ENCODE results near the gene RNU6-7. TPM values are rescaled to one million over a fixed set of nuclear protein-coding genes. Genes with fewer than 3 reads are reported as not detected.

Gene RNU6-7
- total RNA-seq, 1 experiment from 2014 or later, result not detected

DNA sequence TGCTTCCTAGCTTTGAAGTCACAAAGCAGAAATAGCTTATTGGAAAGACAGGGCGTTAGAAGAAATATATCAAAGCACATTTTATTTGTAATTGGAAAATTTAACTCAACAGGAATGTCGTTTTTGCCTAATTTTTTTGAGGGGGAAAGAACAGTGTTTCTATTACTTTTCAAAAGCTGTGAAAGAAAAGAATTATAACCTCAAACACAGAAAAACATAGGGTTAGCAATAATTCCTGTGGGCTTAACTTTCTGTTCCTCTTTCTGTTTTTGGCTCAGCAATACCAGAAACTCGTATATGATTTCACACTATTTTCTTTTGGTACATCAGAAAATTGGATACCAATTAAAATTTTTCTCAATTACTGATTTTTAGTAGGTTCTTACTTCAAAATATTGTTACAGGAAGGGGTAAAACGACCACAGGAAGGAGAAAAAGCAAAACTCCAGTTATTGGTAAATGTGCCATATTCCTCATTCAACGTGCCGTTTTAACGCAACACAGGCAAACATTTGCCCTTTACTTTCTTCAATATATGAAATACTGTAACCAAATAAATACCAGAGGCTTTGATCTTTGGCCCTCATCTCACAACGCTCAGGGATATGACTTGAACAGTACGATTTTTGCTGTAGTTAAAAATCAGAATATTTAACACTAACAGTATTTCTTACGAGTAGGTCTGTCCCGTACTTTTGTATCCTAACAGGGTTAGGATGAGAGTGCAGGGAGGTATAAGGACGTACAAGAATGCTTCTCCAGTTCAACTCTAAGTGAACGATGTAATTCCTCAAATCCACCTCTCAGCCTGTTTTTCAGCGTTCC, 1.3 kb upstream of the RNU6-7 start:
- H3K4me3 ChIP-seq (ENCODE audit: low read length), result peak overlapping the region; percentile 87
- CTCF ChIA-PET, result no interaction called here
- TF ChIP-seq EZH2phosphoT487 (IDR thresholded peaks at IDR 0.05; ENCODE audit: borderline replicate concordance, low read length), result no peak
- TF ChIP-seq, protein P1, sequence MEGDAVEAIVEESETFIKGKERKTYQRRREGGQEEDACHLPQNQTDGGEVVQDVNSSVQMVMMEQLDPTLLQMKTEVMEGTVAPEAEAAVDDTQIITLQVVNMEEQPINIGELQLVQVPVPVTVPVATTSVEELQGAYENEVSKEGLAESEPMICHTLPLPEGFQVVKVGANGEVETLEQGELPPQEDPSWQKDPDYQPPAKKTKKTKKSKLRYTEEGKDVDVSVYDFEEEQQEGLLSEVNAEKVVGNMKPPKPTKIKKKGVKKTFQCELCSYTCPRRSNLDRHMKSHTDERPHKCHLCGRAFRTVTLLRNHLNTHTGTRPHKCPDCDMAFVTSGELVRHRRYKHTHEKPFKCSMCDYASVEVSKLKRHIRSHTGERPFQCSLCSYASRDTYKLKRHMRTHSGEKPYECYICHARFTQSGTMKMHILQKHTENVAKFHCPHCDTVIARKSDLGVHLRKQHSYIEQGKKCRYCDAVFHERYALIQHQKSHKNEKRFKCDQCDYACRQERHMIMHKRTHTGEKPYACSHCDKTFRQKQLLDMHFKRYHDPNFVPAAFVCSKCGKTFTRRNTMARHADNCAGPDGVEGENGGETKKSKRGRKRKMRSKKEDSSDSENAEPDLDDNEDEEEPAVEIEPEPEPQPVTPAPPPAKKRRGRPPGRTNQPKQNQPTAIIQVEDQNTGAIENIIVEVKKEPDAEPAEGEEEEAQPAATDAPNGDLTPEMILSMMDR (conservative IDR thresholded peaks at IDR 0.05; ENCODE audit: low read depth, low read length), result no peak
- no peak for TF ChIP-seq EZH2 (IDR thresholded peaks at IDR 0.05; ENCODE audit: low read length, unreplicated experiment)
- H3K27me3 ChIP-seq (ENCODE audit: low read length), result no peaks in the 10 kb centered on the region
- no peaks in the 10 kb centered on the region for H3K9me2 ChIP-seq (replicated peaks; ENCODE audit: low read length)
- H3K4me2 ChIP-seq (ENCODE audit: low read length), result peak overlapping the region; percentile 84
- DNase-seq (no peak), ATAC-seq (no peak)
- BruUV-seq (replicated peaks), result no TSS peak
- H3K79me2 ChIP-seq (ENCODE audit: low read length), result no peaks in the 10 kb centered on the region
- intact Hi-C loops (cut with micrococcal nuclease), result no loop called here
- H2AFZ ChIP-seq (ENCODE audit: low read length), result peak overlapping the region; percentile 98
- no peak overlapping the region for H3K27ac ChIP-seq (ENCODE audit: low read length)
- H3K4me1 ChIP-seq (ENCODE audit: insufficient read depth, low read length), result peaks cover 21% of the 10 kb centered on the region; the same call in 1 of the 2 replicates
- no peak overlapping the region for H3K9ac ChIP-seq (ENCODE audit: low read length)
- POLR2A ChIA-PET (ENCODE audit: unreplicated experiment), result interaction anchor here (0.6 kb wide), 1 partner anchor 96 kb away, joined by 5 read pairs; no protein-coding TSS in a partner anchor
- H3F3A ChIP-seq (ENCODE audit: low read length, unreplicated experiment), result no peaks in the 10 kb centered on the region
- H4K20me1 ChIP-seq (ENCODE audit: low read length), result no peaks in the 10 kb centered on the region
- no peaks in the 10 kb centered on the region for H3K36me3 ChIP-seq (ENCODE audit: low read depth, low read length)
- no peaks in the 10 kb centered on the region for H3K9me3 ChIP-seq (ENCODE audit: low read length)

DNA sequence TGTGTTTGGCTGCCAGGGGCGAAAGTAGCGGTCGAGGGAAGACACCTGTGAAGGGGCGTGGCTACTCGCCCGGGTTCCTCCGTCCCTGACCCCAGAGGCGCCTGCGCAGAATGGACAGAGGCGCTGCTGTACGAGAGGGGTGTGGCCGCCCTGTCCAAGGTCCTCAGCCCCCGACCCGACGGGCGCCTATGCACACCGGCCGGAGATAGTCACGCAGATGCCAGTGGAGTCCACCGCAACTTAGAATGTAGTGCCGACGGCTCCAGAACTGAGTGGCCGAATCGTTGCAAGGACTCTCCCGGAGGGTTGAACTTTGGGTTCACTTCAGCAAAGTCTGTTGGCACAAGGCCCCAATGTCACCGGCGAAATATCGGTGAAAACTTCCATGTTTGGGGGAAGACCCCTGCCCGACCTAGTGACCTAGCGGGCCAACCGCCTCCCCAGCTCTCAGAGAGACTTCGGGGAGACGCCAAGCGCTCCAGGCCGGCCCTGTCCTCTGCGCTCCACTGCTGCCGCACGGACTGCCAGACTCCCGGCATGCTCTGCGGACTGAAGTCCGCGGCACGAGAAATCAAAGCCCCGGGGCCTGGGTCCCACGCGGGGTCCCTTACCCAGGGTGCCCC, 541 bp upstream of the RNU6-7 start:
- Histone ChIP-seq H3K27ac (ENCODE audit: low read length) (peak overlapping the region; percentile 31), H3K4me1 (ENCODE audit: insufficient read depth, low read length) (peaks cover 21% of the 10 kb centered on the region; the same call in 1 of the 2 replicates), H3K79me2 (ENCODE audit: low read length) (no peaks in the 10 kb centered on the region), H3K9ac (ENCODE audit: low read length) (peak overlapping the region; percentile 71), H3K4me2 (ENCODE audit: low read length) (peak overlapping the region; percentile 84), H3K9me3 (ENCODE audit: low read length) (no peaks in the 10 kb centered on the region), H3K4me3 (ENCODE audit: low read length) (peak overlapping the region; percentile 87), H3K9me2 (replicated peaks; ENCODE audit: low read length) (no peaks in the 10 kb centered on the region), H3K36me3 (ENCODE audit: low read depth, low read length) (no peaks in the 10 kb centered on the region), H2AFZ (ENCODE audit: low read length) (peak overlapping the region; percentile 98), H3K27me3 (ENCODE audit: low read length) (no peaks in the 10 kb centered on the region), H3F3A (ENCODE audit: low read length, unreplicated experiment) (no peaks in the 10 kb centered on the region), H4K20me1 (ENCODE audit: low read length) (no peaks in the 10 kb centered on the region)
- TF ChIP-seq EZH2phosphoT487 (IDR thresholded peaks at IDR 0.05; ENCODE audit: borderline replicate concordance, low read length) (no peak), EZH2 (IDR thresholded peaks at IDR 0.05; ENCODE audit: low read length, unreplicated experiment) (no peak)
- TF ChIP-seq, protein P1 (conservative IDR thresholded peaks at IDR 0.05; ENCODE audit: low read depth, low read length), result no peak
- POLR2A ChIA-PET (ENCODE audit: unreplicated experiment), result no interaction called here
- peak; percentile 95 for DNase-seq
- ATAC-seq, result peak; percentile 75
- intact Hi-C loops (cut with micrococcal nuclease), result no loop called here
- BruUV-seq (replicated peaks), result no TSS peak
- CTCF ChIA-PET, result interaction anchor here (0.9 kb wide), 1 partner anchor 43 kb away, joined by 3 read pairs; no protein-coding TSS in a partner anchor

Measured in PC-3 (cell line).